Tibial artery (tissue), 4 donors: ENCODE data around the gene KCNH2.

ENCODE experiments used
- DNase-seq, 2 donors: peaks; one replicate each; pipeline ENCODE4 v3.0.0-alpha.2; 2019
- H3K27ac ChIP-seq, 2 donors: fragments of 200-600 bp; sonication (generic) in 1 of 2; 1 replicate in 1 of 2; 2 replicates in 1 of 2; pipeline ENCODE4 v1.5.1; 2018 to 2019; ENCODE audit warnings: mild to moderate bottlenecking in 1 of 2
- H3K27me3 ChIP-seq, 2 donors: fragments of 200-600 bp; sonication (generic) in 1 of 2; one replicate each; pipeline versions ENCODE4 v1.5.1 to v1.6.0; 2016 to 2019
- H3K36me3 ChIP-seq, 3 donors: fragments of 200-600 bp; sonication (generic) in 2 of 3; one replicate each; pipeline ENCODE4 v1.5.1; 2016 to 2019; ENCODE audit warnings: mild to moderate bottlenecking in 2 of 3
- H3K4me1 ChIP-seq, 4 donors: fragments of 200-600 bp; sonication (generic) in 2 of 4; 1 replicate in 3 of 4; 2 replicates in 1 of 4; pipeline ENCODE4 v1.5.1; 2016 to 2019
- H3K4me3 ChIP-seq, 2 donors: fragments of 200-600 bp; sonication (generic) in 1 of 2; 1 replicate in 1 of 2; 2 replicates in 1 of 2; pipeline ENCODE4 v1.5.1; 2018 to 2019; ENCODE audit warnings: mild to moderate bottlenecking in 2 of 2
- H3K9me3 ChIP-seq, 3 donors: fragments of 200-600 bp; sonication (generic) in 1 of 3; one replicate each; pipeline ENCODE4 v1.5.1; 2016 to 2019
- intact Hi-C: fragments of 100-400 bp; cut with DNase I; formaldehyde crosslinking; loops from one replicate; pipeline ENCODE4 v1.15.0; 2023; ENCODE audit warnings: low total_unique reads
- TF ChIP-seq, protein P1 (sequence below), 2 experiments: fragments of 200-600 bp in 1 of 2; fragments of 450-650 bp in 1 of 2; IDR thresholded peaks; one replicate each; pipeline ENCODE4 v1.5.1; 2017 to 2019; ENCODE audit warnings: antibody characterized with exemption in 2 of 2, mild to moderate bottlenecking in 1 of 2, moderate library complexity in 1 of 2

The KCNH2 gene

DNA sequence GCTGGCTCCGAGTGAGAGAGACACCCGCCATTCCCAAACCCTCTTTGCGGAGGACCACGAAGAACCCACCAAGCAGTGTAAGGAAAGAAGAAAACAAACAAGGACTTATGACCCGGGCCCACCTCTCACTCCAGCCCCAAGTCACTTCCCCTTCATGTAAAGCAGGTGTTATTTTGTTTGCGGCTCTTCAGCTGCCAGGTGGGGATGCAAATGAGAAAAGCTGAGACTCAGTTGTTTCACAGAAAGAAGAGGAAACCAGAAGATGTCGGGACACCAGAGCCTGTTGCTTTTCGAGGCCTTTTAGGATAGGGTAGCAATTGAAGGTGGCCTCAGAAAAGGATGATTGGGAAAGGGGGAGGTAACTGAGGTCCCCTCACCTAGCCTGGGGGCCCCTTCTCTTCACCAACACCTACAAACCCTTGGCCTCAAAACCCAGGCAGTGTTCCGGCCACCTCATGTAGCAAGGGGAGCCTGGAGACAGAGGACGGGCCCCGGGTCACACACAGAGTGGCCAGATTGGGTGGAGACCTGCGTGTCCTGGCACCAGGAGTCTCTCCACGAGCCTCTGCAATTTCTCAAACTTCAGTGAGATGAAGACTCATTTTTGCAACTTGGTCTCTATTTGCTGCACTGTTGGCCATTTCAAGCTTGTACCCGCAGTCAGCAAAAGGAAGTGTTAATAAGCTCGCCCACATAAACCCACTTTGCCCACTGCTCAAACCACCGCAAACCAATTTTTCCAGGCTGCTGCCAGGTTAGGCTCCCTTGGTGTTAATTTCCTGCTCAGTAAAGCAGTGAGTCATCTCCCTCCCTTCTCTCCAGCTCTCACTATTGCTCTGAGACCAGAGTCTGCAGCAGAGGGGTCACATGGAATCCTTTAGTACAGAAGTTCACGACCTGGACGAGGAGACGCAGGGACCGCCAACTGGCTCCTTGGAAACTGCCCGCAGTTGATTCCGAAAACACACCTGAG is 80.3 kb downstream of the KCNH2 start:
- Histone ChIP-seq H3K9me3 (no peaks in the 10 kb centered on the region), H3K36me3 (no peaks in the 10 kb centered on the region), H3K27me3 (peaks cover 0 to 27% of the 10 kb centered on the region in 2 donors), H3K27ac (no peak overlapping the region), H3K4me1 (peaks cover 0 to 6% (median 0%) of the 10 kb centered on the region in 4 donors), H3K4me3 (no peak overlapping the region)
- TF ChIP-seq, protein P1, sequence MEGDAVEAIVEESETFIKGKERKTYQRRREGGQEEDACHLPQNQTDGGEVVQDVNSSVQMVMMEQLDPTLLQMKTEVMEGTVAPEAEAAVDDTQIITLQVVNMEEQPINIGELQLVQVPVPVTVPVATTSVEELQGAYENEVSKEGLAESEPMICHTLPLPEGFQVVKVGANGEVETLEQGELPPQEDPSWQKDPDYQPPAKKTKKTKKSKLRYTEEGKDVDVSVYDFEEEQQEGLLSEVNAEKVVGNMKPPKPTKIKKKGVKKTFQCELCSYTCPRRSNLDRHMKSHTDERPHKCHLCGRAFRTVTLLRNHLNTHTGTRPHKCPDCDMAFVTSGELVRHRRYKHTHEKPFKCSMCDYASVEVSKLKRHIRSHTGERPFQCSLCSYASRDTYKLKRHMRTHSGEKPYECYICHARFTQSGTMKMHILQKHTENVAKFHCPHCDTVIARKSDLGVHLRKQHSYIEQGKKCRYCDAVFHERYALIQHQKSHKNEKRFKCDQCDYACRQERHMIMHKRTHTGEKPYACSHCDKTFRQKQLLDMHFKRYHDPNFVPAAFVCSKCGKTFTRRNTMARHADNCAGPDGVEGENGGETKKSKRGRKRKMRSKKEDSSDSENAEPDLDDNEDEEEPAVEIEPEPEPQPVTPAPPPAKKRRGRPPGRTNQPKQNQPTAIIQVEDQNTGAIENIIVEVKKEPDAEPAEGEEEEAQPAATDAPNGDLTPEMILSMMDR (IDR thresholded peaks at IDR 0.05): no peak
- intact Hi-C loops: loop anchor here (5.0 kb wide), 1 partner anchor 110 kb away; no protein-coding TSS in a partner anchor
- no peak for DNase-seq

DNA sequence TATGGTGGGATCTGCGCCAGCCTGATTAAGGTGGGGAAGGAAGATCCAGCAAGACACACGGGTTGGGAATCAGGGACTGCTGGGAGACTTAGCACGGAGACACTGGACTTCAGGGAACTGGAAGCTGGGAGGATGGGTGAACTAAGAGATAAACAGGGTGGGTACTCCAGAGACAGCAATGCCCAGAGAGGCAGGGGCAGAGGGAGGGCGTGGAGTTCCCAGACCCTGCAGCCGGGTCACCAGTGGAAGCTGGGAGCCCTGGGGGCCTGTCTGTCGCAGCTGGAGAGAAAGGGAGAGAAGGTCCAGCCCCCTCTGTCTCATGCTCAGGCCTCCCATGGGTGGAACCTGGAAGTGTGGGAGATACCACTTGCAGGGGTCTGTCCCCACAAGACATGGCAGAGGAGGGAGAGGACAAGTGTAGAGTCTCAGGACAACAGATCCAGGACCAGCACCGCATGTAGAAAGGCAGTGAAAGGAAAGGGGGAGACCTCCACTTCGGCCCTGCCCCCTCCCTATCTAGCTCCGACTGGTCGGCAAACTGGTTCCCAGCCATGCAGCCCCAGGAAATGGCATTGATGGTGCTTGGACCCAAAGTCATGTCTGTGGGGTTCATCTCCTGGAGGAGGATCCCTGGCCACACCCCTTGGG is 81.4 kb downstream of the KCNH2 start:
- peaks cover 0 to 6% (median 0%) of the 10 kb centered on the region in 4 donors for H3K4me1 ChIP-seq
- TF ChIP-seq, protein P1 (IDR thresholded peaks at IDR 0.05): no peak
- H3K27me3 ChIP-seq: peaks cover 0 to 27% of the 10 kb centered on the region in 2 donors
- no peak for DNase-seq
- no peaks in the 10 kb centered on the region for H3K36me3 ChIP-seq
- intact Hi-C loops: loop anchor here (5.0 kb wide), 1 partner anchor 111 kb away; no protein-coding TSS in a partner anchor
- H3K4me3 ChIP-seq: no peak overlapping the region
- no peaks in the 10 kb centered on the region for H3K9me3 ChIP-seq
- H3K27ac ChIP-seq: no peak overlapping the region

DNA sequence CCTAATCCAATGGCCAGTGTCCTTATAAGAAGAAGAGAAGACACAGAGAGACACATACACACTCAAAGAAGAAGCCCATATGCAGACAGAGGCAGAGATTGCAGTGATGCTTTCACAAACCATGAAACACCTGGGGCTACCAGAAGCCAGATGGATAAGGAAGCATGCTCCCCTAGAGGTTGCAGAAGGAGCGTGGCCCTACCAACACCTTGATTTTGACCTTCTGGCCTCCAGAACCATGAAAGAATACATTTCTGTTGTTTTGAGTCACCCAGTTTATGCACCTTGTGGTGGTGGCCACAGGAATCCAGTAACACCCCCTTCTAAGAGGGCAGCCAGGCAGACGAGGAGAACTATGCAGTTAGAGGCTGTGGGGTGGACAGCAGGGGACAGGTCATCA is 82.3 kb downstream of the KCNH2 start:
- intact Hi-C loops: loop anchor here (5.0 kb wide), 1 partner anchor 111 kb away; no protein-coding TSS in a partner anchor
- H3K36me3 ChIP-seq: no peaks in the 10 kb centered on the region
- no peaks in the 10 kb centered on the region for H3K9me3 ChIP-seq
- TF ChIP-seq, protein P1 (IDR thresholded peaks at IDR 0.05): no peak
- H3K27me3 ChIP-seq: peaks cover 0 to 27% of the 10 kb centered on the region in 2 donors
- no peak overlapping the region for H3K27ac ChIP-seq
- no peak overlapping the region for H3K4me3 ChIP-seq
- H3K4me1 ChIP-seq: peaks cover 0 to 6% (median 0%) of the 10 kb centered on the region in 4 donors
- DNase-seq: no peak
